ENCODE results near the gene RAB3C. TPM values are rescaled to one million over a fixed set of nuclear protein-coding genes. Genes with fewer than 3 reads are reported as not detected.
"Not testable (repeated sequence)": the region's sequence is repeated elsewhere in the genome, so short reads cannot be mapped to it uniquely, and the experiment has no call there.

RAB3C gene
- total RNA-seq, 1 donor, result not detected

DNA sequence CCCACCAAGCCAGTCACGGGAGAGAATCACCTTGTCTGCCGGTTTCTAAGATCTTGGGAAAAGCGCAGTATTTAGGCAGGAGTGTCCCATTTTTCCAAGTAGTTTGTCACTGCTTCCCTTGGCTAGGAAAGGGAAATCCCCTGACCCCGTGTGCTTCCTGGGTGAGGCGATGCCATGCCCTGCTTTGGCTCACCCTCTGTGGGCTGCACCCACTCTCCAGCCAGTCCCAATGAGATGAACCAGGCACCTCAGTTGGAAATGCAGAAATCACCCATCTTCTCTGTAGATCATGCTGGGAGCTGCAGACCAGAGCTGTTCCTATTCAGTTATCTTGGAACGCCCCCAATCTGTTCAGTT lies 116.9 kb downstream of the RAB3C start:
- DNase-seq (ENCODE audit: low read depth), result no peak
- TF ChIP-seq, protein P1, sequence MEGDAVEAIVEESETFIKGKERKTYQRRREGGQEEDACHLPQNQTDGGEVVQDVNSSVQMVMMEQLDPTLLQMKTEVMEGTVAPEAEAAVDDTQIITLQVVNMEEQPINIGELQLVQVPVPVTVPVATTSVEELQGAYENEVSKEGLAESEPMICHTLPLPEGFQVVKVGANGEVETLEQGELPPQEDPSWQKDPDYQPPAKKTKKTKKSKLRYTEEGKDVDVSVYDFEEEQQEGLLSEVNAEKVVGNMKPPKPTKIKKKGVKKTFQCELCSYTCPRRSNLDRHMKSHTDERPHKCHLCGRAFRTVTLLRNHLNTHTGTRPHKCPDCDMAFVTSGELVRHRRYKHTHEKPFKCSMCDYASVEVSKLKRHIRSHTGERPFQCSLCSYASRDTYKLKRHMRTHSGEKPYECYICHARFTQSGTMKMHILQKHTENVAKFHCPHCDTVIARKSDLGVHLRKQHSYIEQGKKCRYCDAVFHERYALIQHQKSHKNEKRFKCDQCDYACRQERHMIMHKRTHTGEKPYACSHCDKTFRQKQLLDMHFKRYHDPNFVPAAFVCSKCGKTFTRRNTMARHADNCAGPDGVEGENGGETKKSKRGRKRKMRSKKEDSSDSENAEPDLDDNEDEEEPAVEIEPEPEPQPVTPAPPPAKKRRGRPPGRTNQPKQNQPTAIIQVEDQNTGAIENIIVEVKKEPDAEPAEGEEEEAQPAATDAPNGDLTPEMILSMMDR (IDR thresholded peaks at IDR 0.05; ENCODE audit: insufficient read depth, low read depth, low read length), result no peak
- H3K4me3 ChIP-seq (ENCODE audit: low read depth, low read length), result no peak overlapping the region

DNA sequence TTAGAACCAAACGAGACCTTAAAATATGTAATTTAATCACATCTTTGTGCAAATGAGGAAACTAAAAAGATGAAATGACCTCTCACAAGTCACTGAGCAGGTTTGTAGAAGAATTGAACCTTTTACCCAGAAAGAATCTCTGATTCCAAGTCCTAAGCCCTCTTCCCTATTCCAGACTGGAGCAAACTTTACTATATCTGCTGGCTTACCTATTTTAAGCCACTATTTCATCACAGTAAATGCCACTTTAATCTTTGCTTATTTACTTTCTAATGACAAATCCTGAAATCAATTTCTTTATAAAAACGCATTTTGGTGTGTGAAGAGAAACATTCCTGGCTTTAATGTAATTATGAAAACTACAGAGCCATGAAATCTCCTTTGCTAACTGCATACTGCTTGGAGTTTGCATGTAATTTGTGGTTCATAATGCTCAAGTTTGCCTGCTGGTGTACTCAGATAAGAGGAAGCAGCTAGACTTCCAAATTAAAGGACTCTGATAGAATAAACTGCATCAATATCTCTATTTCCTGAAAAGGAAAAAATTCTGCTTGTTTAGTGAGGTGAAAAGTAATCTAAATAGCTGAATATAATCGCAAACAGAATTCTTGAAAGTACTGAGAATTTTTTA lies 121.2 kb downstream of the RAB3C start:
- TF ChIP-seq, protein P1 (IDR thresholded peaks at IDR 0.05; ENCODE audit: insufficient read depth, low read depth, low read length), result no peak
- no peak for DNase-seq (ENCODE audit: low read depth)
- no peak overlapping the region for H3K4me3 ChIP-seq (ENCODE audit: low read depth, low read length)

DNA sequence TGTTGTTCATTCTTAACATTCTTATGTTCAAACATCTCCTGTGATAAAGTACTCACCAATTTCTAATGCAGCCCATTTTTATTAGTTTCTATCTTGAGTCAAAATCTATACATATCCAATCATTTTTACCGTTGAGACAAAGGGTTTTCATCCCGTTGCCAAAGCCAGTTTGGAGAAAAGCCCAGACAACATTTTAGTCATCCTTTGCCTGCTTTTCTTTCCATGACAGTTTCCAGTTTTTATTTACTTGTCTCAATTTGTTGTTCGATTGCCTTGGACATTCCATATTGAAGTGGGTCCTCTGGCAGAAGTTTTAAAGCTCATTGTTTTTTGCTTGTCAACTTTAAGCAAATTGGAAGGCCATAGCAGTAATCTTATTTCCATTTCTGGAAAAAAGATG lies 123.9 kb downstream of the RAB3C start:
- no peak for DNase-seq (ENCODE audit: low read depth)

DNA sequence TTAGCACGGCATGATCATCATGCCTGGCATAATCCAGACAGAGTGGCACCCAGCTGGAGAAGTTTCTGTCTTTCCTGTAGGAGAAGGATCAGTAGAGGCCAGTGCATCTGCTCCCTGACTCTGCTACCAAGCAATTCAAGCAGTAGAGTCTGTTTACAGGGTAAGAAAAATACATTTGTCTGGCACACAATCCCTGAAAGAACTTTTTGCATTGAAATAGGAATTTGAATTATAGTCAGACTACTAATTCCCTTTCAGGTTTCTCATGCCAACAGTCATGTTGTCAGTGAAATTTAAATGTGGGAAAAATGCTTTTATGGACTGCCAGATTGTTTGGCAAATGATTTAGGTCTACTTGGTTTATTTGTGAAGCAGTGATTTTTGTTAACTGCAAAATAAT lies 125.6 kb downstream of the RAB3C start:
- TF ChIP-seq, protein P1 (IDR thresholded peaks at IDR 0.05; ENCODE audit: insufficient read depth, low read depth, low read length), result no peak
- no peak overlapping the region for H3K4me3 ChIP-seq (ENCODE audit: low read depth, low read length)
- DNase-seq (ENCODE audit: low read depth), result no peak

More for the DNA sequence above, 123.9 kb downstream of the RAB3C start:
- TF ChIP-seq, protein P1 (IDR thresholded peaks at IDR 0.05; ENCODE audit: insufficient read depth, low read depth, low read length), result no peak
- H3K4me3 ChIP-seq (ENCODE audit: low read depth, low read length), result no peak overlapping the region

DNA sequence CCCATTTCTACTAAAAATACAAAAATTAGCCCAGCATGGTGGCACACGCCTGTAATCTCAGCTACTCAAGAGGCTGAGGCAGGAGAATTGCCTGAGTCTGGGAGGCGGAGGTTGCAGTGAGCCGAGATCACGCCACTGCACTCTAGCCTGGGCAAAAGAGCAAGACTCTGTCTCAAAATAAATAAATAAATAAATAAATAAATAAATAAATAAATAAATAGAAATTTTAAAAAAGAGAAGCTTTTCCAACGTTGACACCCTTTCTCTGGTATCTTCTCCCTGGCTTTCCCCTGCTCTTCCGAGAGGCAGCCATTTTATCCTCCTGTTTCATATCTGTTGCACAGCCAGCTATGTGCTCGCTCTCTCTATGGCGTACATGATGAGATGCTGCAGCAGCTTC lies 127.5 kb downstream of the RAB3C start:
- not testable (repeated sequence) for DNase-seq (ENCODE audit: low read depth); H3K4me3 ChIP-seq (ENCODE audit: low read depth, low read length)

DNA sequence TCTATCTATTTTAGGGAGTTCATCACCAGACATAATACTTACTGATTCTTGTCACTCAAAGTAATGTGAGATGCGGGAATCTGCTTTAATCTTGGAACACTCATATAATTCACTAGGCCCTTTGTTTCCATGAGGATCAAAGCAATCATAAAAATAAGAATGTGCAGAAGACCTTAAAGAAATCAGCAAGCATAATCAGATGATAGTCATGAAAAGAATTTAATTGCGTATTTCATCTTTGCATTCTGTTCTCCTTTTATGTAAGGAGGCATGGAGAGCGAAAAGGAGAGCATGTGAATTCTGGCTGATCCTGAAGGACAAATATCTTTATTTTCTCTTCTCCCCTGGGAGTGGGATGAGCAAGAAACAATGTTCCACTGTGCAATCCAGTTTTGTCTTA lies 128.0 kb downstream of the RAB3C start:
- TF ChIP-seq, protein P1 (IDR thresholded peaks at IDR 0.05; ENCODE audit: insufficient read depth, low read depth, low read length), result no peak
- DNase-seq (ENCODE audit: low read depth), result no peak
- no peak overlapping the region for H3K4me3 ChIP-seq (ENCODE audit: low read depth, low read length)

DNA sequence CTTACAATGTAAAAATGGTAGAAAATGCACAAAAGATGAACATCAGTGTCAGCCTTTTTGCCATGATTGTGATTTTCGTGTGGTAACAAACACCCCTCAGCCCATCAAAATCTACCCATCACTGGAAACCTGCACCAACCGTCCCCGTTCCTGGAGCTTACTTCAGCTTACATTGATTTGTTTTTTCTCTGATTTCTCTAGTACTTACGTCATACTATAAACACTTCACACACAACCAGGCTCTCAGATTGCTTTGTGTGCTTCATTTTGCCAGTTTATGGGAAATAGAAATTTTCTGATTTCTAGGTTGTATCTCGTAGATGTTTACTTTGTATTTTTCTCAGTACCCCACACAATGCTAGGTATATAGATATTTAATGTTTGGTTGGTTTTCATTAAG lies 129.1 kb downstream of the RAB3C start:
- H3K4me3 ChIP-seq (ENCODE audit: low read depth, low read length), result no peak overlapping the region
- TF ChIP-seq, protein P1 (IDR thresholded peaks at IDR 0.05; ENCODE audit: insufficient read depth, low read depth, low read length), result no peak
- no peak for DNase-seq (ENCODE audit: low read depth)
